ENCODE results near the gene GALNS.
"Not testable (repeated sequence)": the region's sequence is repeated elsewhere in the genome, so short reads cannot be mapped to it uniquely, and the experiment has no call there.

The GALNS gene

GRCh38 chr16:88773812-88774291, 82.9 kb downstream of the GALNS start:
- TF ChIP-seq CTCF (conservative IDR thresholded peaks at IDR 0.05; ENCODE audit: low read depth): no peak
- H3K27ac ChIP-seq: peak overlapping the region; percentile 71
- POLR2A ChIA-PET (ENCODE audit: low non-redundant PET): no interaction called here
- no peak for DNase-seq (ENCODE audit: low spot score)
- CTCF ChIA-PET: interaction anchor here (0.7 to 1.3 kb wide), 3 partner anchors 11 to 37 kb away, joined by 3 to 5 read pairs (median 3); partner anchors contain the start of gene PIEZO1

DNA sequence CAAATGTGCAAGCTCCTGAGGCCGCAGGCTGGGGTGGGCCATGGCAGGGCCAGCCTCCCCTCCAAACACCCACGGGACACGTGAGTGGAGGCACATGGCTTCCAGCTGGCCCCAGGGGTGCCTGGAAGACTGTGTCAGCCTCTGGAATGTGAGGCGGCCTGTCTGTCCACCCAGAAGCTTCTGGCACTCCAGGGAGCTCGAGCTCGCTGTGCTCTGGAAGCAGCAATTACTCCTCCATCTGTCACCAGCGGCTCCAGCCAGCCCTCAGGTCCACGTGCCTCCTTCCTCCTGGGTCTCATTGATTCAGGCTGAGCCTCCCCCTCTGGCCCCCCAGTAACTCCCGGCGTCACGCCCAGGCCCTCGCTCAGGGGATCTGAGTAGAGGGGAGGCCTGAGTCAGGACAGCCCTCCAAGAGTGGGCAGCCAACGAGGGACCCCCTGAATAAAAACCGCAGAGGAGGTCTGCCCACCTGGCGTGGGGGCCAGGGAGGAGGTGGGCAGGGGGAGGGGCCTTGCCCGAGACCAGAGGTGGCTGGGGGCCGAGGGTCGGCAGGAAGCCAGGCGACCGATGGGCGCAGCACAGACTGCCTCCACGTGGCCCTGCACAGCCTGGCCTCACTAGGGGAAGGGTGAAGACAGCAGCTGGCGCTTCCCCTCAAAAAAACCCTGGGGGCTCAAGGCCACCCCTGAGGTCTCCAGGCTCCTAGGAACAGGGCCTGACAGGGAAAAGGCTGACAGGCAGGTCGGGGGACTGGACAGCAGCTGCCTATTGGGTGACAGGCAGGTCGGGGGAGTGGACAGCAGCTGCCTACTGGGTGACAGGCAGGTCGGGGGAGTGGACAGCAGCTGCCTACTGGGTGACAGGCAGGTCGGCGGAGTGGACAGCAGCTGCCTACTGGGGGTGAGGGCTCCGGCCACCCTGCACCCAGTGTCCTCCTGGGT, 83.6 kb downstream of the GALNS start:
- TF ChIP-seq CTCF (conservative IDR thresholded peaks at IDR 0.05; ENCODE audit: low read depth): no peak
- DNase-seq (ENCODE audit: low spot score): no peak
- ChIA-PET POLR2A (ENCODE audit: low non-redundant PET) (interaction anchor here (0.5 to 0.6 kb wide), 2 partner anchors 9 to 36 kb away, joined by 4 to 6 read pairs; no protein-coding TSS in a partner anchor), CTCF (interaction anchor here (0.6 to 1.3 kb wide), 4 partner anchors 11 to 926 kb away, joined by 3 to 5 read pairs (median 4); no protein-coding TSS in a partner anchor)
- peak overlapping the region; percentile 71 for H3K27ac ChIP-seq

GRCh38 chr16:88771781-88772180, 85.0 kb downstream of the GALNS start:
- CTCF ChIA-PET: interaction anchor here (0.6 to 0.7 kb wide), 2 partner anchors 14 to 29 kb away, joined by 3 to 5 read pairs; no protein-coding TSS in a partner anchor
- DNase-seq (ENCODE audit: low spot score); POLR2A ChIA-PET (ENCODE audit: low non-redundant PET): not testable (repeated sequence)
- H3K27ac ChIP-seq: peak overlapping the region; percentile 99

DNA sequence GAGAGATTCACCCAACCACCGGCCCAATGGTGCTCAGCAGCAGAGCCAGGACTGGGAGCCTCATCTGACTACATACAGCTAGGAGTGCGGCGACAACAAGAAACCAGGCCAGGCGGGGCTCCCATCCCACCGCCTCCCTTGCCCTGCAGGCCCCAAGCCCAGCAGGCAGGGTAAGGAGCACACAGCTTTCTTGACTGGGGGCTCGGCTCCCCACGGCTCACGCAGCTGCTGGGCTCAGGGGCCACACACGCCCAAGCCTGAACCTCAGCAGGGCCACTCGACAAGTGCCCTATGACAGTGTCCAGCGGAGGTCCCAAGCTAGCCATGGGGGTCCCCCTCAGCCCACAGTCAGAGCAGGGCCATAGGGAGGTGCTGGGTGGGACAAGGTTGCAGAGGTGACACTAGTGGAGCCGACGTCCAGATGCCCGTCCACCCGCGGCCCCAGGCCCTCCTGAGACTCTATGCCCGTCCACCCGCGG, 85.4 kb downstream of the GALNS start:
- CTCF ChIA-PET: interaction anchor here (0.6 to 2.1 kb wide), 4 partner anchors 11 to 34 kb away, joined by 3 to 14 read pairs (median 4); no protein-coding TSS in a partner anchor

GRCh38 chr16:88770461-88771293, 86.1 kb downstream of the GALNS start:
- no peak for TF ChIP-seq CTCF (conservative IDR thresholded peaks at IDR 0.05; ENCODE audit: low read depth)
- DNase-seq (ENCODE audit: low spot score): peak; percentile 83
- POLR2A ChIA-PET (ENCODE audit: low non-redundant PET): interaction anchor here (1.6 kb wide), 1 partner anchor 11 kb away, joined by 6 read pairs; no protein-coding TSS in a partner anchor
- CTCF ChIA-PET: interaction anchor here (0.6 to 2.1 kb wide), 5 partner anchors 12 to 243 kb away, joined by 3 to 14 read pairs (median 4); no protein-coding TSS in a partner anchor
- H3K27ac ChIP-seq: peak overlapping the region; percentile 99

More for the DNA sequence above, 85.4 kb downstream of the GALNS start:
- TF ChIP-seq CTCF (conservative IDR thresholded peaks at IDR 0.05; ENCODE audit: low read depth): no peak
- no peak for DNase-seq (ENCODE audit: low spot score)
- POLR2A ChIA-PET (ENCODE audit: low non-redundant PET): interaction anchor here (1.6 kb wide), 1 partner anchor 11 kb away, joined by 6 read pairs; no protein-coding TSS in a partner anchor
- H3K27ac ChIP-seq: peak overlapping the region; percentile 99

- ChIA-PET CTCF (interaction anchor here (0.6 to 2.1 kb wide), 3 partner anchors 17 to 244 kb away, joined by 3 to 14 read pairs (median 3); no protein-coding TSS in a partner anchor), POLR2A (ENCODE audit: low non-redundant PET) (interaction anchor here (0.5 to 1.6 kb wide), 2 partner anchors 12 to 14 kb away, joined by 3 to 6 read pairs; no protein-coding TSS in a partner anchor)
- DNase-seq (ENCODE audit: low spot score): no peak
- no peak for TF ChIP-seq CTCF (conservative IDR thresholded peaks at IDR 0.05; ENCODE audit: low read depth)
- H3K27ac ChIP-seq: peak overlapping the region; percentile 99
Measured at GRCh38 chr16:88769617-88770460, 86.9 kb downstream of the GALNS start.
